Peyer's patch (tissue), 4 donors: ENCODE results near the gene ZNF513. TPM values are rescaled to one million over a fixed set of nuclear protein-coding genes. Genes with fewer than 3 reads are reported as not detected.
"Not testable (repeated sequence)": the region's sequence is repeated elsewhere in the genome, so short reads cannot be mapped to it uniquely, and the experiment has no call there.

Source experiments
- DNase-seq, 3 donors: peaks; one replicate each; pipeline ENCODE4 v3.0.0-alpha.2; 2017 to 2019
- H3K27ac ChIP-seq, 4 donors: fragments of 200-600 bp; sonication (generic); one replicate each; pipeline ENCODE4 v1.5.1; 2016 to 2019
- H3K27me3 ChIP-seq, 2 donors: fragments of 200-600 bp; sonication (generic); one replicate each; pipeline ENCODE4 v1.5.1; 2019
- H3K36me3 ChIP-seq, 3 donors: fragments of 200-600 bp; sonication (generic); one replicate each; pipeline ENCODE4 v1.5.1; 2016 to 2019
- H3K4me1 ChIP-seq, 4 donors: fragments of 200-600 bp; sonication (generic); one replicate each; pipeline ENCODE4 v1.5.1; 2016 to 2019
- H3K4me3 ChIP-seq, 4 donors: fragments of 200-600 bp; sonication (generic); 1 replicate in 3 of 4; 2 replicates in 1 of 4; pipeline ENCODE4 v1.5.1; 2016 to 2019; ENCODE audit warnings: mild to moderate bottlenecking in 1 of 4
- H3K9me3 ChIP-seq, 4 donors: fragments of 200-600 bp; sonication (generic); one replicate each; pipeline ENCODE4 v1.5.1; 2016 to 2019; ENCODE audit warnings: mild to moderate bottlenecking in 1 of 4
- POLR2A ChIP-seq, 2 donors: fragments of 450-650 bp; IDR thresholded peaks; one replicate each; pipeline ENCODE4 v1.5.1; 2017; ENCODE audit warnings: antibody characterized with exemption in 2 of 2, mild to moderate bottlenecking in 2 of 2, moderate library complexity in 2 of 2
- total RNA-seq, 4 donors: library from RNA; depleted of rRNA; stranded (reverse); fragments of >200 nt; gene quantifications; one replicate each; pipeline ENCODE4 v1.1.0, GENCODE V29; 2016
- TF ChIP-seq, protein P1 (sequence below), 6 experiments: fragments of 450-650 bp in 4 of 6; fragments of 200-600 bp in 2 of 6; sonication (generic) in 1 of 6; IDR thresholded peaks; one replicate each; pipeline ENCODE4 v1.5.1; 2017 to 2019; ENCODE audit warnings: antibody characterized with exemption in 6 of 6, mild to moderate bottlenecking in 3 of 6, moderate library complexity in 1 of 6

ZNF513 gene
- total RNA-seq, 4 donors from 2014 or later: 15.7 to 31.1 (median 24.7) TPM

DNA sequence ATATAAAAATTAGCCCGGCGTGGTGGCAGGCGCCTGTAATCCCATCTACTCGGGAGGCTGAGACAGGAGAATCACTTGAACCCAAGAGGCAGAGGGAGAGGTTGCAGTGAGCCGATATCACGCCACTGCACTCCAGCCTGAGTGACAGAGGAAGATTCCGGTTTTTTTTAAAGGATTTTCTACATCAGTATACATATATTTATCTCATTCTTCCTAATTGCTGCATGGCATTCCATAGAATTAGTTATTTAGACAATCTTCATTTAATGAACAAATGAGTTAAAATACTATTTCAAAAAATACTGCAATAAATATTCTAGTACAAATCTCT lies 26.0 kb downstream of the ZNF513 start:
- no peak for TF ChIP-seq POLR2A (IDR thresholded peaks at IDR 0.05)
- TF ChIP-seq, protein P1, sequence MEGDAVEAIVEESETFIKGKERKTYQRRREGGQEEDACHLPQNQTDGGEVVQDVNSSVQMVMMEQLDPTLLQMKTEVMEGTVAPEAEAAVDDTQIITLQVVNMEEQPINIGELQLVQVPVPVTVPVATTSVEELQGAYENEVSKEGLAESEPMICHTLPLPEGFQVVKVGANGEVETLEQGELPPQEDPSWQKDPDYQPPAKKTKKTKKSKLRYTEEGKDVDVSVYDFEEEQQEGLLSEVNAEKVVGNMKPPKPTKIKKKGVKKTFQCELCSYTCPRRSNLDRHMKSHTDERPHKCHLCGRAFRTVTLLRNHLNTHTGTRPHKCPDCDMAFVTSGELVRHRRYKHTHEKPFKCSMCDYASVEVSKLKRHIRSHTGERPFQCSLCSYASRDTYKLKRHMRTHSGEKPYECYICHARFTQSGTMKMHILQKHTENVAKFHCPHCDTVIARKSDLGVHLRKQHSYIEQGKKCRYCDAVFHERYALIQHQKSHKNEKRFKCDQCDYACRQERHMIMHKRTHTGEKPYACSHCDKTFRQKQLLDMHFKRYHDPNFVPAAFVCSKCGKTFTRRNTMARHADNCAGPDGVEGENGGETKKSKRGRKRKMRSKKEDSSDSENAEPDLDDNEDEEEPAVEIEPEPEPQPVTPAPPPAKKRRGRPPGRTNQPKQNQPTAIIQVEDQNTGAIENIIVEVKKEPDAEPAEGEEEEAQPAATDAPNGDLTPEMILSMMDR (IDR thresholded peaks at IDR 0.05): no peak
- Histone ChIP-seq H3K9me3 (no peaks in the 10 kb centered on the region), H3K4me1 (peaks cover 0 to 36% (median 5%) of the 10 kb centered on the region in 4 donors), H3K4me3 (no peak overlapping the region), H3K36me3 (no peaks in the 10 kb centered on the region), H3K27ac (peak overlapping the region in 1 of 4 donors; percentile 1), H3K27me3 (no peaks in the 10 kb centered on the region)
- DNase-seq: no peak

DNA sequence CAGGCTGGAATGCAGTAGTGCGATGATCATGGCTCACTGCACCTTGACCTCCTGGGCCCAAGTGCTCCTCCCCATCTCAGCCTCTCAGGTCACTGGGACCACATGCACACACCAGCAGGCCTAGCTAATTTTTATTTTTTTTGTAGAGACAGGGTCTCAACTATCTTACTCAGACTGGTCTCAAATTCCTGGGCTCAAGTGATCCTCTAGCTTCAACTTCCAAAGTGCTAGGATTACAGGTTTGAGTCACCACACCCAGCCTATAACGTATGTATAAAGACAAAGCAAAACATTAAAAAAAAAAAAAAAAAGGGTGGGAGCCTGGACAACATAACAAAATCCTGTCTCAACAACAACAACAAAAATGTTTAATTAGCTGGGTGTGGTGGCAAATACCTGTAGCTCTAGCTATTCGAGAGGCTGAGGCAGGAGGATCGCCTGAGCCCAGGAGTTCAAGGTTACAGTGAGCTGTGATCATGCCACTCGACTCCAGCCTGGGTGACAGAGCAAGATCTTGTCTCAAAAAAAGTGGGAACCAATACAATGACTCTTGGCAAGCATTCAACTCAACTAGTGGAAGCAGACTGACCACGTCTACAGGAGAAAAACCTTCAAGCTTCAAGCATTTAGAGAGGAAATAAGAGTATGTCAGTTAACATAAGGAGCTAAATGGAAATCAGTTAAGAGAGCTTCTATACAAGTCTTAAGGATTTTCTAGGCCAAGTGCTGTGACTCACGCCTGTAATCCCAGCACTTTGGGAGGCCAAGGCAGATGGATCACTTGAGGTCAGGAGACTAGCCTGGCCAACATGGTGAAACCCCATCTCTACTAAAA lies 26.6 kb downstream of the ZNF513 start:
- DNase-seq: no peak
- TF ChIP-seq, protein P1 (IDR thresholded peaks at IDR 0.05): no peak
- no peak for TF ChIP-seq POLR2A (IDR thresholded peaks at IDR 0.05)
- peak overlapping the region in 1 of 4 donors; percentile 1 for H3K27ac ChIP-seq
- no peaks in the 10 kb centered on the region for H3K27me3 ChIP-seq
- no peaks in the 10 kb centered on the region for H3K9me3 ChIP-seq
- H3K4me3 ChIP-seq: no peak overlapping the region
- H3K4me1 ChIP-seq: peaks cover 0 to 36% (median 5%) of the 10 kb centered on the region in 4 donors
- H3K36me3 ChIP-seq: no peaks in the 10 kb centered on the region

DNA sequence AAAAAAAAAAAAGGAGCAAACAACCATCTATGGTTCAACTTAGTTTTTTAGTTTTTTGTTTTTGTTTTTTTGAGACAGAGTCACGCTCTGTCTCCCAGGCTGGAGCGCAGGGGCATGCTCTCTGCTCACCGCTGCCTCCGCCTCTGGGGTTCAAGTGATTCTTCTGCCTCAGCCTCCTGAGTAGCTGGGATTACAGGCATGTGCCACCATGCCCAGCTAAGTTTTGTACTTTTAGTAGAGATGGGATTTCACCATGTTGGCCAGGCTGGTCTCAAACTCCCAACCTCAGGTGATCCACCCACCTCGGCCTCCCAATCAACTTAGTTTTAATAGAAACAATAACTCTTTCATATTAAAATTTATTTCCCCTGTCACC lies 27.2 kb downstream of the ZNF513 start:
- H3K27ac ChIP-seq, H3K27me3 ChIP-seq, H3K4me3 ChIP-seq, H3K36me3 ChIP-seq, H3K9me3 ChIP-seq, DNase-seq: not testable (repeated sequence)
- H3K4me1 ChIP-seq: peaks cover 0 to 35% (median 5%) of the 10 kb centered on the region in 4 donors

DNA sequence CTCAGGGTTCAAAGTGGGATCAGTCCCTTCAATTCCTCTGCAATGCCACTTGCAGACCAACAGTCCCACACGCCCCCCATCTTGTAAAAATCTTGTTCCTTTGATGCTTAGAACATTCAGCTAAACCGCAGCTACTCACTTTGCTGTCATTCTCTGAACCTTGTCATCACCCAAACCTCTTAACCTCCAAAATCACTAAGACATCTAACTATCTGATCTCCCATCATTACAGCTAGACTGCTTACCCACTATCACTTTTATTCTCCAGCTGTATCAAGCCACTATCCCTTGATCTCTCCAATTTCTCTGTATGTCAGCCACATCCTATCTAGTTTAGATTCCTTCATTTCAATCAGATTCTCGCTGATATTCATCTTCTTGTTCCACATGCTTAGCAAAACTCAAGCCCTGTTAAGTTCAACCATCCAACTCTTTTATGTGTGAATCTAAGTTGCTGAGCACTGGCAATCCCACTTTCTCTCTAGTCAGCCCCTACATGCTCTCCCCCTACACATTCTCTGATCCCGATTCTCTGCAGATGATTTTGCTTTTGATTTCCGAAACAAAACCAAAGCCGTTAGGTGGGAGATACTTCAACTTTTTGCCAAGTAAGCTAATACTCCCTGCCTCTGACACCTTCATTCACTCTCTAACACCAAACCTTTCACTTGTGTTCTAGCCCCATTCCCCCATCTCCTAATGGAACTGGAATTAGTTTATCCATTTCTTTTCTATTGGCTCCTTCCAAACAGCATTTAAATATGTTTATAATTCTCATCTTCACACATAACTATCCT lies 28.5 kb downstream of the ZNF513 start:
- Histone ChIP-seq H3K27ac (no peak overlapping the region), H3K9me3 (no peaks in the 10 kb centered on the region), H3K4me1 (peaks cover 0 to 25% (median 5%) of the 10 kb centered on the region in 4 donors), H3K36me3 (no peaks in the 10 kb centered on the region), H3K4me3 (no peak overlapping the region), H3K27me3 (no peaks in the 10 kb centered on the region)
- TF ChIP-seq POLR2A (IDR thresholded peaks at IDR 0.05): no peak
- TF ChIP-seq, protein P1 (IDR thresholded peaks at IDR 0.05): no peak
- no peak for DNase-seq

DNA sequence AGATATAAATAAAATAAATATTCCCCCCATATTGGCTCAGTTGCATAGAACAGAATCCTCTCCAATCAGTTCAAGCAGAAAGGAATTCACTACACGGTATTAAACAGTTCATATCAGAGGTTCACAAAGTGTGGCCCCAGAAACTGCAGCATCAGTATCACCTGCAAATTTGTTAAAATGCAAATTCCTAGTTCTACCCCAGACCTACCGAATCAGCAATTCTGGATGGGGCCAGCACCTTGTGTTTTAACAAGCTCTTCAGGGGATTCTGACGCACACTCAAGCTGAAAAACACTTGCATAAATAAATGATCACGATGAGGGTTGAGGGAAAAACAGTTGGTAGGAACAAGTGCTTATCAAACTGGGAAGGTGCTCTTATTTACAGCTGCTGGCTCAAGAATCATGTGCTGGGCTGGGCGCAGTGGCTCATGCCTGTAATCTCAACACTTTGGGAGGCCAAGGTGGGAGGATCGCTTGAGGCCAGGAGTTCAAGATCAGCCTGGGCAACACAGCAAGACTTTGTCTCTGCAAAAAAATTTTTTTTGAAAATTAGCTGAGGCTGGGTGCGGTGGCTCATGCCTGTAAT lies 30.3 kb downstream of the ZNF513 start:
- H3K4me1 ChIP-seq: peaks cover 0 to 18% (median 3%) of the 10 kb centered on the region in 4 donors
- H3K27me3 ChIP-seq: no peaks in the 10 kb centered on the region
- no peak overlapping the region for H3K27ac ChIP-seq
- H3K4me3 ChIP-seq: no peak overlapping the region
- no peaks in the 10 kb centered on the region for H3K36me3 ChIP-seq
- no peak for TF ChIP-seq POLR2A (IDR thresholded peaks at IDR 0.05)
- TF ChIP-seq, protein P1 (IDR thresholded peaks at IDR 0.05): no peak
- DNase-seq: no peak
- H3K9me3 ChIP-seq: no peaks in the 10 kb centered on the region

DNA sequence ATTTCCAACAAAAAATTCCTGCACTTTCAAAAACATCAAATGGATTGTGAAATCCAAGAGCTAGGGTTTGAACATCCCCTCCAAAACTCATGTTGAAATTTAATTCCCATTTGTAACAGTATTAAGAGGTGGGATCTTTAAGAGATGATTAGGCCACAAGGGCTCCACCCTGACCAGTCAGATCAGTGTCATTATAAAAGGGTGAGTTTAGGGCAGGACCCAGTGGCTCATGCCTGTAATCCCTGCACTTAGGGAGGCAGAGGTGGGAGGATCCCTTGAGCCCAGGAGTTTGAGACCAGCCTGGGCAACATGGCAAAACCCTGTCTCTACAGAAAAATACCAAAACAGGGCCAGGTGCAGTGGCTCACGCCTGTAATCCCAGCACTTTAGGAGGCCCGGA lies 32.9 kb downstream of the ZNF513 start:
- H3K27ac ChIP-seq: no peak overlapping the region
- H3K36me3 ChIP-seq: peaks cover 0 to 13% (median 0%) of the 10 kb centered on the region in 3 donors
- H3K4me3 ChIP-seq: no peak overlapping the region
- H3K27me3 ChIP-seq: no peaks in the 10 kb centered on the region
- no peaks in the 10 kb centered on the region for H3K9me3 ChIP-seq
- no peak for DNase-seq
- no peaks in the 10 kb centered on the region for H3K4me1 ChIP-seq
- no peak for TF ChIP-seq POLR2A (IDR thresholded peaks at IDR 0.05)
- TF ChIP-seq, protein P1 (IDR thresholded peaks at IDR 0.05): no peak
